IMR-90 (cell line): ENCODE data around the gene NOS2. TPM values are rescaled to one million over a fixed set of nuclear protein-coding genes. Genes with fewer than 3 reads are reported as not detected.
"Not testable (repeated sequence)": the region's sequence is repeated elsewhere in the genome, so short reads cannot be mapped to it uniquely, and the experiment has no call there.

Experiments
- ATAC-seq: fragments of 200-7000 bp; cut with Tn5 transposase; 2 replicates; pipeline ENCODE4 v1.9.1; 2020; ENCODE audit warnings: low read depth, mild to moderate bottlenecking, moderate library complexity
- BruUV-seq: library from RNA; stranded (reverse); fragments of 400-500 nt; replicated peaks from 2 replicates; lab custom pipeline; 2021; lab: Mats Ljungman, UMichigan
- CTCF ChIA-PET: fragments of 300-600 bp; formaldehyde crosslinking; extraction: SDS; loops from one replicate; lab custom pipeline; 2021; ENCODE audit warnings: antibody characterized with exemption; lab: Yijun Ruan, JAX
- POLR2A ChIA-PET: fragments of 300-600 bp; sonication (Branson Sonifier 250); formaldehyde crosslinking; loops from one replicate; lab custom pipeline; 2022; ENCODE audit warnings: antibody characterized with exemption; ENCODE audit not compliant: unreplicated experiment; lab: Charles Lee
- DNase-seq: peaks from one replicate; pipeline ENCODE4 v3.0.0; 2013
- H2AFZ ChIP-seq: replicated peaks from 2 replicates; pipeline ENCODE3; 2013; ENCODE audit warnings: low read length, mild to moderate bottlenecking; ENCODE audit not compliant: poor library complexity
- H2AK5ac ChIP-seq: 2 replicates; pipeline ENCODE4 v1.6.1; 2013; ENCODE audit warnings: low read depth, low read length, inconsistent platforms
- H2AK9ac ChIP-seq: replicated peaks from 2 replicates; pipeline ENCODE3; 2013; ENCODE audit warnings: mild to moderate bottlenecking, low read depth, low read length, moderate library complexity; ENCODE audit not compliant: poor library complexity
- H2BK120ac ChIP-seq: 2 replicates; pipeline ENCODE4 v1.6.1; 2013; ENCODE audit warnings: low read depth, low read length, inconsistent platforms
- H2BK15ac ChIP-seq: 3 replicates; pipeline ENCODE4 v1.6.1; 2013; ENCODE audit warnings: low read depth, low read length, inconsistent platforms
- H2BK20ac ChIP-seq: 2 replicates; pipeline ENCODE4 v1.6.1; 2013; ENCODE audit warnings: low read depth, mild to moderate bottlenecking, inconsistent platforms, low read length, moderate library complexity
- H2BK5ac ChIP-seq: 2 replicates; pipeline ENCODE4 v1.6.1; 2013; ENCODE audit warnings: mild to moderate bottlenecking, low read depth, low read length, inconsistent platforms; ENCODE audit not compliant: poor library complexity, severe bottlenecking
- H3K14ac ChIP-seq: replicated peaks from 2 replicates; pipeline ENCODE4 v1.6.1; 2013; ENCODE audit warnings: low read depth, low read length, inconsistent platforms
- H3K18ac ChIP-seq: 2 replicates; pipeline ENCODE4 v1.6.1; 2013; ENCODE audit warnings: low read depth, low read length, control low read depth
- H3K23ac ChIP-seq: 2 replicates; pipeline ENCODE4 v1.6.1; 2013; ENCODE audit warnings: low read depth, low read length, inconsistent platforms
- H3K27ac ChIP-seq: 2 replicates; pipeline ENCODE4 v1.5.1; 2013; ENCODE audit warnings: mild to moderate bottlenecking, control low read depth, low read length; ENCODE audit not compliant: insufficient read depth
- H3K27me3 ChIP-seq: 2 replicates; pipeline ENCODE4 v1.6.1; 2013; ENCODE audit warnings: low read length; ENCODE audit not compliant: control insufficient read depth, insufficient read depth
- H3K36me3 ChIP-seq: 2 replicates; pipeline ENCODE4 v1.6.1; 2013; ENCODE audit warnings: low read length, mixed read lengths; ENCODE audit not compliant: control insufficient read depth, insufficient read depth
- H3K4ac ChIP-seq: 2 replicates; pipeline ENCODE4 v1.6.1; 2013; ENCODE audit warnings: low read depth, low read length, inconsistent platforms
- H3K4me1 ChIP-seq: 2 replicates; pipeline ENCODE4 v1.6.1; 2013; ENCODE audit warnings: low read length, mixed read lengths; ENCODE audit not compliant: control insufficient read depth, insufficient read depth
- H3K4me2 ChIP-seq: 2 replicates; pipeline ENCODE4 v1.6.1; 2013; ENCODE audit warnings: low read depth, mild to moderate bottlenecking, control low read depth, low read length, moderate library complexity
- H3K4me3 ChIP-seq: 2 replicates; pipeline ENCODE4 v1.5.1; 2013; ENCODE audit warnings: low read depth, mild to moderate bottlenecking, control low read depth, low read length, moderate library complexity; ENCODE audit not compliant: insufficient read depth
- H3K56ac ChIP-seq: 2 replicates; pipeline ENCODE4 v1.6.1; 2013; ENCODE audit warnings: low read length, inconsistent platforms; ENCODE audit not compliant: insufficient read depth; ENCODE audit errors: extremely low read depth
- H3K79me1 ChIP-seq, 2 experiments: 2 replicates each; pipeline ENCODE4 v1.6.1; 2013; ENCODE audit warnings: low read length in 2 of 2, inconsistent platforms in 1 of 2, low read depth in 1 of 2
- H3K9ac ChIP-seq: 2 replicates; pipeline ENCODE4 v1.6.1; 2013; ENCODE audit warnings: low read depth, low read length, control low read depth
- H3K9me1 ChIP-seq: 2 replicates; pipeline ENCODE4 v1.6.1; 2013; ENCODE audit warnings: low read length, inconsistent platforms; ENCODE audit not compliant: insufficient read depth
- H3K9me3 ChIP-seq: 2 replicates; pipeline ENCODE4 v1.6.1; 2013; ENCODE audit warnings: low read length; ENCODE audit not compliant: control insufficient read depth, insufficient read depth
- H4K20me1 ChIP-seq: 2 replicates; pipeline ENCODE4 v1.6.1; 2013; ENCODE audit warnings: low read length, inconsistent platforms; ENCODE audit not compliant: insufficient read depth
- H4K5ac ChIP-seq: 2 replicates; pipeline ENCODE4 v1.6.1; 2013; ENCODE audit warnings: mild to moderate bottlenecking, low read depth, low read length, control low read depth
- H4K8ac ChIP-seq, 2 experiments: 2 replicates each; pipeline ENCODE4 v1.6.1; 2013; ENCODE audit warnings: low read depth in 2 of 2, low read length in 2 of 2, control low read depth in 1 of 2, inconsistent platforms in 1 of 2
- H4K91ac ChIP-seq: 2 replicates; pipeline ENCODE4 v1.6.1; 2013; ENCODE audit warnings: low read depth, low read length, inconsistent platforms; ENCODE audit not compliant: insufficient read depth
- WGBS, 2 experiments: methylation state at CpG; one replicate each; pipeline versions ENCODE4 v1.1.5 to v1.1.7; 2013; ENCODE audit warnings: missing lambda C conversion rate in 2 of 2; ENCODE audit not compliant: insufficient read length in 1 of 2; ENCODE audit errors: extremely low coverage in 2 of 2; 5-methylcytosine and 5-hydroxymethylcytosine counted together
- dilution Hi-C: fragments of 300-500 bp; cut with HindIII; formaldehyde crosslinking; loops from one replicate; pipeline ENCODE4 v1.14.3; 2018; ENCODE audit warnings: low sequenced_read_pairs; ENCODE audit not compliant: unreplicated experiment
- in situ Hi-C: fragments of 300-500 bp; cut with MboI; formaldehyde crosslinking; loops from 3 replicates; pipeline ENCODE4 v1.14.3; 2019; ENCODE audit warnings: low sequenced_read_pairs, inconsistent platforms, mixed read lengths
- intact Hi-C: fragments of 100-400 bp; cut with micrococcal nuclease; formaldehyde crosslinking; loops from 2 replicates; pipeline ENCODE4 v1.10.0; 2022
- polyA plus RNA-seq, 3 experiments: library from polyadenylated mRNA; depleted of rRNA; stranded (reverse); fragments of >200 nt; gene quantifications; 2 replicates each; pipeline ENCODE4 v1.2.3, GENCODE V29; 2012; ENCODE audit warnings: low replicate concordance in 1 of 3
- total RNA-seq: library from RNA; depleted of rRNA; stranded (reverse); fragments of >200 nt; gene quantifications from 2 replicates; pipeline ENCODE4 v1.2.3, GENCODE V29; 2012

NOS2 gene
- total and polyA plus RNA-seq, 2 of the 4 experiments (the other 2 are of a cell fraction): under 0.01 TPM; not detected in 1

DNA sequence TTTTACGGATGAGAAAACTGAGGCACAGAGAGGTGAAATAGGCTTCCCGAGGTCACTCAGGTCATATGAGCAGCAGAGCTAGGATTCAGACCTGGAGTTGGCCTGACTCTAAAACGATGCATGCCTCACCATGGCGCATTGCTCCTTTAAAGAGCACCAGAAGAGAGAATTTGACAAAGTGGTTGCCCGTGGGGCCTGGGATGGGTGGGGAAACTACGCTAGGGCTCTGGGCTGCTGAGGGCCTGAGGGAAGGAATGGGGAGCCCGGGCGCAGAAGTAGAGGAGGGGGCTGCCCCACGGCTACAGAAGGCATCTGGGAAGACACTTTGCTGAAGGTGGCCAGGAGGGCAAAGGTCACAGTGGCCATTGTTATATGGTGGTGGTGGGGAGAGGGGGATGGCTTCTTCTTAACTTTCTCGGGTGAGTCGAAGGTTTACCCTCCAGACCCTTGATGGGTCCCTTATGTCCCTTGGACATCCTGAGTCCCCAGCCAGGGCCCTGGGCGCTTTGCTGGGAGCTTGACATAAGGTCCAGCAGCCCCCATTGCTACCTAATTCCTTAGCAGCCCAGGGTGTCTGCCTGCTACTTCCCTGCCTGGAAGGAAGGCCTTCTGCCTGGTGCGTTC lies 55.0 kb downstream of the NOS2 start:
- POLR2A ChIA-PET, DNase-seq, H4K5ac ChIP-seq, ATAC-seq, H2BK15ac ChIP-seq, H3K9ac ChIP-seq, H2BK5ac ChIP-seq, H2BK120ac ChIP-seq, H3K4me2 ChIP-seq, H3K23ac ChIP-seq, dilution Hi-C loops, H2AK5ac ChIP-seq, H3K27me3 ChIP-seq, H2BK20ac ChIP-seq, H3K4me3 ChIP-seq, H3K4ac ChIP-seq, H3K4me1 ChIP-seq, H3K14ac ChIP-seq, H4K8ac ChIP-seq, H2AK9ac ChIP-seq, CTCF ChIA-PET, H3K18ac ChIP-seq, BruUV-seq, H3K79me1 ChIP-seq, H4K91ac ChIP-seq, H3K56ac ChIP-seq, H4K20me1 ChIP-seq, H3K9me1 ChIP-seq, H3K27ac ChIP-seq, H3K36me3 ChIP-seq, intact Hi-C loops, H3K9me3 ChIP-seq, H2AFZ ChIP-seq: not testable (repeated sequence)
- WGBS, 2 experiments: 63% methylated on average over 3 of the region's 13 CpGs; no CpG with 5 or more reads in 1 of the 2 experiments
- in situ Hi-C loops: loop anchor here (5.0 kb wide), 1 partner anchor 83 kb away; no protein-coding TSS in a partner anchor
